GM12878 (cell line): Measurements from ENCODE around the gene TNFRSF14. TPM values are rescaled to one million over a fixed set of nuclear protein-coding genes. Genes with fewer than 3 reads are reported as not detected.

Experiments
- ATAC-seq: fragments of 200-7000 bp; cut with Tn5 transposase; 3 replicates; pipeline ENCODE4 v1.9.1; 2020; ENCODE audit warnings: mild to moderate bottlenecking, moderate library complexity
- BruUV-seq: library from RNA; stranded (reverse); fragments of 400-500 nt; replicated peaks from 2 replicates; lab custom pipeline; 2021; lab: Mats Ljungman, UMichigan
- CTCF ChIA-PET: fragments of 300-600 bp; sonication (Branson Sonifier 250); formaldehyde crosslinking; extraction: SDS; loops from one replicate; lab custom pipeline; 2021; ENCODE audit warnings: inconsistent platforms; lab: Yijun Ruan, JAX
- POLR2A ChIA-PET: fragments of 350-600 bp; formaldehyde crosslinking; extraction: SDS; loops from one replicate; lab custom pipeline; 2021; ENCODE audit warnings: inconsistent platforms; lab: Charles Lee
- RAD21 ChIA-PET: fragments of 300-600 bp; sonication (Branson Sonifier 250); formaldehyde crosslinking; loops from one replicate; lab custom pipeline; 2023; ENCODE audit warnings: antibody characterized with exemption; ENCODE audit not compliant: unreplicated experiment; lab: Charles Lee
- SMC1A ChIA-PET: fragments of 300-600 bp; sonication (Branson Sonifier 250); formaldehyde crosslinking; loops from one replicate; lab custom pipeline; 2023; ENCODE audit not compliant: unreplicated experiment, uncharacterized antibody; lab: Charles Lee
- DNase-seq: peaks from one replicate; pipeline ENCODE4 v3.0.0-alpha.2; 2011; ENCODE audit warnings: low read depth, low spot score
- FAIRE-seq: peaks from 3 replicates; lab custom pipeline; 2011; peaks lifted over from hg19 to GRCh38; lab: Jason Lieb, UNC
- H2AFZ ChIP-seq: 2 replicates; pipeline ENCODE4 v1.6.0; 2011; ENCODE audit warnings: low read depth, low read length, control low read depth; ENCODE audit not compliant: control insufficient read depth
- H3K27ac ChIP-seq: 2 replicates; pipeline ENCODE4 v1.5.1; 2011; ENCODE audit warnings: control low read depth; ENCODE audit not compliant: control insufficient read depth, insufficient read depth
- H3K27me3 ChIP-seq, 2 experiments: replicated peaks in 1 of 2; 2 replicates each; pipeline versions ENCODE4 v1.6.0 to v1.6.1; 2011; ENCODE audit warnings: low read length in 1 of 2; ENCODE audit not compliant: control insufficient read depth in 2 of 2, insufficient read depth in 2 of 2
- H3K36me3 ChIP-seq, 2 experiments: 2 replicates each; pipeline ENCODE4 v1.5.1; 2011; ENCODE audit warnings: low read length in 1 of 2; ENCODE audit not compliant: control insufficient read depth in 2 of 2, insufficient read depth in 2 of 2
- H3K4me1 ChIP-seq: 2 replicates; pipeline ENCODE4 v1.6.1; 2011; ENCODE audit warnings: mild to moderate bottlenecking, low read length, moderate library complexity, mixed read lengths; ENCODE audit not compliant: control insufficient read depth, insufficient read depth
- H3K4me2 ChIP-seq: 2 replicates; pipeline ENCODE4 v1.6.0; 2011; ENCODE audit warnings: control low read depth; ENCODE audit not compliant: control insufficient read depth, insufficient read depth
- H3K4me3 ChIP-seq: fragments of 200-600 bp; sonication (generic); 2 replicates; pipeline ENCODE4 v1.5.1; 2016
- H3K79me2 ChIP-seq: 2 replicates; pipeline ENCODE4 v1.6.0; 2011; ENCODE audit warnings: low read length; ENCODE audit not compliant: control insufficient read depth, insufficient read depth
- H3K9ac ChIP-seq: 2 replicates; pipeline ENCODE4 v1.8.0; 2011; ENCODE audit warnings: low read length, control low read depth, mixed read lengths; ENCODE audit not compliant: control insufficient read depth, insufficient read depth
- H3K9me3 ChIP-seq: replicated peaks from 3 replicates; pipeline ENCODE4 v1.5.1; 2011; ENCODE audit warnings: mild to moderate bottlenecking, low read length; ENCODE audit not compliant: control insufficient read depth, insufficient read depth
- H4K20me1 ChIP-seq: 2 replicates; pipeline ENCODE4 v1.6.0; 2011; ENCODE audit not compliant: control insufficient read depth, insufficient read depth
- ESRRA ChIP-seq: IDR thresholded peaks from 2 replicates; pipeline ENCODE4 v1.6.1; 2012; ENCODE audit warnings: mild to moderate bottlenecking, low read length, improper control_type of control experiment
- MXI1 ChIP-seq: fragments of 150-350 bp; IDR thresholded peaks from 2 replicates; pipeline ENCODE4 v1.6.1; 2011; ENCODE audit warnings: low read depth, mild to moderate bottlenecking, inconsistent platforms, low read length, improper control_type of control experiment
- MYC ChIP-seq: IDR thresholded peaks from 2 replicates; pipeline ENCODE4 v1.6.1; 2011; ENCODE audit warnings: mild to moderate bottlenecking, low read length, moderate library complexity, inconsistent platforms; ENCODE audit not compliant: insufficient read depth, insufficient replicate concordance, insufficient read length, severe bottlenecking
- NFIC ChIP-seq: IDR thresholded peaks from 2 replicates; pipeline ENCODE4 v1.6.1; 2012; ENCODE audit warnings: low read depth, mild to moderate bottlenecking, inconsistent platforms, low read length, moderate library complexity
- POLR2A ChIP-seq: IDR thresholded peaks from 2 replicates; pipeline ENCODE4 v1.6.1; 2011; ENCODE audit warnings: low read depth, mild to moderate bottlenecking, low read length
- RAD21 ChIP-seq: IDR thresholded peaks from 2 replicates; pipeline ENCODE4 v1.6.1; 2011; ENCODE audit warnings: mild to moderate bottlenecking, low read depth, low read length, moderate library complexity; ENCODE audit not compliant: insufficient read depth
- RELB ChIP-seq: fragments of 450-650 bp; IDR thresholded peaks from 2 replicates; pipeline ENCODE4 v1.6.1; 2017; ENCODE audit warnings: low read depth, mild to moderate bottlenecking, moderate library complexity
- SMARCA5 ChIP-seq: fragments of 450-650 bp; IDR thresholded peaks from 2 replicates; pipeline ENCODE4 v1.6.1; 2017; ENCODE audit warnings: mild to moderate bottlenecking
- STAT1 ChIP-seq: fragments of 450-650 bp; conservative IDR thresholded peaks from 2 replicates; pipeline ENCODE4 v1.6.1; 2014; ENCODE audit warnings: antibody characterized with exemption, mild to moderate bottlenecking
- TCF7 ChIP-seq: IDR thresholded peaks from 2 replicates; pipeline ENCODE4 v1.6.1; 2014; ENCODE audit warnings: antibody characterized with exemption, borderline replicate concordance
- WGBS: methylation state at CpG from one replicate; pipeline ENCODE4 v1.1.6; 2016; ENCODE audit warnings: low lambda C conversion rate; ENCODE audit not compliant: insufficient replicate concordance, insufficient coverage; ENCODE audit errors: missing lambda C conversion rate; 5-methylcytosine and 5-hydroxymethylcytosine counted together
- in situ Hi-C: fragments of 300-500 bp; cut with MboI; formaldehyde crosslinking; loops from 9 replicates; pipeline ENCODE4 v1.14.3; 2018; ENCODE audit warnings: mixed read lengths
- intact Hi-C: fragments of 100-400 bp; cut with micrococcal nuclease; formaldehyde crosslinking; loops from one replicate; pipeline ENCODE4 v1.14.2; 2022; ENCODE audit not compliant: unreplicated experiment
- polyA plus RNA-seq, 11 experiments: library from polyadenylated mRNA; depleted of rRNA in 4 of 11; unstranded in 6 of 11; stranded (reverse) in 5 of 11; fragments of >200 nt; fragmentation: Nextera tagmentation in 4 of 11; fragmentation: Illumina TruSeq in 1 of 11; extraction: Ambion mirVana in 4 of 11; extraction: Trizol in 1 of 11; gene quantifications; 1 replicate in 1 of 11; 2 replicates in 10 of 11; pipeline versions ENCODE4 v1.2.1 to v1.2.3, GENCODE V29; 2011 to 2016; ENCODE audit warnings: inconsistent platforms in 2 of 11, missing spikeins in 2 of 11, low read depth in 1 of 11
- total RNA-seq, 4 experiments: library from RNA; depleted of rRNA in 3 of 4; stranded (reverse); fragments of >200 nt in 3 of 4; fragmentation: Illumina TruSeq in 1 of 4; extraction: Trizol in 1 of 4; gene quantifications; 2 replicates each; pipeline versions ENCODE4 v1.2.1 to v1.2.3, GENCODE V29; 2013 to 2021

TNFRSF14 gene
- total and polyA plus RNA-seq, 10 of the 15 experiments (the other 5 are each of a cell fraction or from before 2014, with no cell fraction given), result 0.43 to 114 (median 41.5) TPM

- TF ChIP-seq RELB (no peak), RAD21 (no peak), STAT1 (no peak), ESRRA (no peak), TCF7 (no peak)
These were observed 45.6 kb upstream of the TNFRSF14 start (continued) for GRCh38 chr1:2510366-2511155.

- Histone ChIP-seq H3K9ac (no peak overlapping the region), H3K79me2 (no peaks in the 10 kb centered on the region), H4K20me1 (no peaks in the 10 kb centered on the region), H3K4me2 (no peak overlapping the region), H3K36me3 (peaks cover 2 to 46% of the 10 kb centered on the region in 2 experiments)
- no TSS peak for BruUV-seq
- RAD21 ChIA-PET, result no interaction called here
- in situ Hi-C loops (no loop called here), intact Hi-C loops (no loop called here)
- no peak for ATAC-seq
- FAIRE-seq, result no peak
- POLR2A ChIA-PET, result no interaction called here
- TF ChIP-seq MYC (no peak), STAT1 (no peak), SMARCA5 (no peak), POLR2A (0 out of 2 replicates have a peak, but pooled peaks have one; percentile 20), MXI1 (no peak), NFIC (no peak)
- TF ChIP-seq, all 136 proteins: peak for 1
- H2AFZ ChIP-seq, result no peak overlapping the region
- H3K4me3 ChIP-seq, result no peak overlapping the region
- no peaks in the 10 kb centered on the region for H3K9me3 ChIP-seq
- ChIA-PET CTCF (no interaction called here), SMC1A (no interaction called here)
- no peak overlapping the region for H3K27ac ChIP-seq
- 89% methylated on average over 30 of the region's 31 CpGs for WGBS
- no peak for DNase-seq
- H3K4me1 ChIP-seq, result no peaks in the 10 kb centered on the region
- H3K27me3 ChIP-seq, result no peaks in the 10 kb centered on the region
These were observed 43.2 kb upstream of the TNFRSF14 start for GRCh38 chr1:2512862-2513421.
